ENCODE data around the gene TTYH1. TPM values are rescaled to one million over a fixed set of nuclear protein-coding genes. Genes with fewer than 3 reads are reported as not detected.
"Not testable (repeated sequence)": the region's sequence is repeated elsewhere in the genome, so short reads cannot be mapped to it uniquely, and the experiment has no call there.

TTYH1 gene
- total and polyA plus RNA-seq, 9 of the 15 experiments (the other 6 are each of a cell fraction or from before 2014, with no cell fraction given), result 0.08 TPM; not detected in 8

GRCh38 chr19:54382041-54382440 lies 33.2 kb upstream of the TTYH1 start:
- H3K9me3 ChIP-seq (replicated peaks; ENCODE audit: control insufficient read depth, insufficient read depth, low read depth, low read length); CTCF ChIA-PET (ENCODE audit: low intra/inter-chr PET ratio); DNase-seq (ENCODE audit: extremely low read depth in 1 of 4, low spot score in 3 of 4); in situ Hi-C loops (cut with MboI); H3K4me1 ChIP-seq (replicated peaks in 1 of 2; ENCODE audit: control insufficient read depth in 2 of 2, insufficient read depth in 2 of 2, low read length in 2 of 2); H3K9ac ChIP-seq (ENCODE audit: insufficient read depth in 1 of 2, low read depth in 2 of 2, low read length in 2 of 2); ATAC-seq; H3K4me2 ChIP-seq (ENCODE audit: insufficient read depth, low read length); H3K9me1 ChIP-seq (ENCODE audit: control insufficient read depth, insufficient read depth, low read length); H2AFZ ChIP-seq (ENCODE audit: low read depth, low read length); intact Hi-C loops (cut with micrococcal nuclease); H3K4me3 ChIP-seq; FAIRE-seq; BruUV-seq (replicated peaks); H3K36me3 ChIP-seq (ENCODE audit: control insufficient read depth, insufficient read depth, low read length); POLR2A ChIA-PET; H3K79me2 ChIP-seq (ENCODE audit: control insufficient read depth, insufficient read depth, low read length); H3K27ac ChIP-seq (ENCODE audit: extremely low read depth, low read depth, low read length); H4K20me1 ChIP-seq (replicated peaks; ENCODE audit: control insufficient read depth, insufficient read depth, low read length): not testable (repeated sequence)
- WGBS (ENCODE audit: insufficient coverage, low coverage, missing lambda C conversion rate), result 5% methylated on average over 11 of the region's 13 CpGs
- TF ChIP-seq ZNF384 (IDR thresholded peaks at IDR 0.05; ENCODE audit: low read depth, low read length), result 0 out of 2 replicates have a peak, but pooled peaks have one; percentile 13
- peaks cover 7 to 39% of the 10 kb centered on the region in 2 experiments for H3K27me3 ChIP-seq (ENCODE audit: control insufficient read depth in 2 of 2, insufficient read depth in 2 of 2, low read length in 2 of 2)

DNA sequence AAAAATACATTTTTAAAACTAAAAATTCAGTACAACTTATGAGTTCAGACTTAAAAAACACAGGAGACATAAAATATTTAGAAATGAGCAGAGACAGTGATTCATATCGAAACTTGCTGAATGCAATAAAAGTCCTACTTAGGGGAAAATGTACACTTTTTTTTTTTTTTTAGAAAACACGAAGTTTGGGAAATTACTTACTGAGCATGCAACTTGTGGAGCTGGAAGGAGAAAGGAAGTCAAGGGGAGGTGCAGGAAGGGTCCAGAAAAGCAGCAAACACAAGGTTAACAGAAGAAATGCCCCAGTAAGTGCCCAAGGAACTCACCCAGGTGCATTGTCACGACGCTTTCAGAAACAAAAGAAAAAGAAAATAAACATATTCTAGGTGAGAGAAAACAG lies 31.9 kb upstream of the TTYH1 start:
- Histone ChIP-seq H3K27me3 (ENCODE audit: control insufficient read depth in 2 of 2, insufficient read depth in 2 of 2, low read length in 2 of 2) (peaks cover 13 to 43% of the 10 kb centered on the region in 2 experiments), H3K36me3 (ENCODE audit: control insufficient read depth, insufficient read depth, low read length) (no peaks in the 10 kb centered on the region), H3K27ac (ENCODE audit: extremely low read depth, low read depth, low read length) (no peak overlapping the region), H3K79me2 (ENCODE audit: control insufficient read depth, insufficient read depth, low read length) (no peaks in the 10 kb centered on the region), H2AFZ (ENCODE audit: low read depth, low read length) (no peak overlapping the region), H3K9me1 (ENCODE audit: control insufficient read depth, insufficient read depth, low read length) (no peaks in the 10 kb centered on the region), H4K20me1 (replicated peaks; ENCODE audit: control insufficient read depth, insufficient read depth, low read length) (no peaks in the 10 kb centered on the region), H3K4me1 (replicated peaks in 1 of 2; ENCODE audit: control insufficient read depth in 2 of 2, insufficient read depth in 2 of 2, low read length in 2 of 2) (no peaks in the 10 kb centered on the region), H3K9me3 (replicated peaks; ENCODE audit: control insufficient read depth, insufficient read depth, low read depth, low read length) (no peaks in the 10 kb centered on the region), H3K4me2 (ENCODE audit: insufficient read depth, low read length) (no peak overlapping the region), H3K9ac (ENCODE audit: insufficient read depth in 1 of 2, low read depth in 2 of 2, low read length in 2 of 2) (no peak overlapping the region), H3K4me3 (no peak overlapping the region)
- CTCF ChIA-PET (ENCODE audit: low intra/inter-chr PET ratio), result no interaction called here
- BruUV-seq (replicated peaks), result no TSS peak
- intact Hi-C loops (cut with micrococcal nuclease) (no loop called here), in situ Hi-C loops (cut with MboI) (no loop called here)
- DNase-seq (ENCODE audit: extremely low read depth in 1 of 4, low spot score in 3 of 4) (no peak), ATAC-seq (no peak), FAIRE-seq (no peak)
- POLR2A ChIA-PET, result no interaction called here
- WGBS (ENCODE audit: insufficient coverage, low coverage, missing lambda C conversion rate), result 0% methylated on average over 4 of the region's 4 CpGs
- TF ChIP-seq, protein P1, sequence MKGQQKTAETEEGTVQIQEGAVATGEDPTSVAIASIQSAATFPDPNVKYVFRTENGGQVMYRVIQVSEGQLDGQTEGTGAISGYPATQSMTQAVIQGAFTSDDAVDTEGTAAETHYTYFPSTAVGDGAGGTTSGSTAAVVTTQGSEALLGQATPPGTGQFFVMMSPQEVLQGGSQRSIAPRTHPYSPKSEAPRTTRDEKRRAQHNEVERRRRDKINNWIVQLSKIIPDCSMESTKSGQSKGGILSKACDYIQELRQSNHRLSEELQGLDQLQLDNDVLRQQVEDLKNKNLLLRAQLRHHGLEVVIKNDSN (CRISPR knock-in tag; IDR thresholded peaks at IDR 0.05), result no peak
- TF ChIP-seq TAF1 (IDR thresholded peaks at IDR 0.05; ENCODE audit: control insufficient read depth, extremely low read depth, insufficient read depth, low read length, severe bottlenecking) (no peak), STAG1 (CRISPR knock-in tag; IDR thresholded peaks at IDR 0.05; ENCODE audit: borderline replicate concordance) (no peak), LEF1 (IDR thresholded peaks at IDR 0.05) (no peak), ZNF3 (CRISPR knock-in tag; IDR thresholded peaks at IDR 0.05) (no peak), ZNF696 (CRISPR knock-in tag; conservative IDR thresholded peaks at IDR 0.05) (no peak), SRSF9 (IDR thresholded peaks at IDR 0.05; ENCODE audit: borderline replicate concordance, low read depth, low read length) (no peak), GTF2B (IDR thresholded peaks at IDR 0.05; ENCODE audit: extremely low read depth, insufficient read length) (no peak), FOXK1 (CRISPR knock-in tag; IDR thresholded peaks at IDR 0.05; ENCODE audit: borderline replicate concordance) (no peak), MTA1 (IDR thresholded peaks at IDR 0.05; ENCODE audit: borderline replicate concordance) (no peak), ZNF224 (CRISPR knock-in tag; IDR thresholded peaks at IDR 0.05) (no peak), MYNN (IDR thresholded peaks at IDR 0.05) (no peak), MYNN (CRISPR knock-in tag; IDR thresholded peaks at IDR 0.05) (no peak), ZNF507 (tag; conservative IDR thresholded peaks at IDR 0.05) (no peak)
- TF ChIP-seq, protein P2, sequence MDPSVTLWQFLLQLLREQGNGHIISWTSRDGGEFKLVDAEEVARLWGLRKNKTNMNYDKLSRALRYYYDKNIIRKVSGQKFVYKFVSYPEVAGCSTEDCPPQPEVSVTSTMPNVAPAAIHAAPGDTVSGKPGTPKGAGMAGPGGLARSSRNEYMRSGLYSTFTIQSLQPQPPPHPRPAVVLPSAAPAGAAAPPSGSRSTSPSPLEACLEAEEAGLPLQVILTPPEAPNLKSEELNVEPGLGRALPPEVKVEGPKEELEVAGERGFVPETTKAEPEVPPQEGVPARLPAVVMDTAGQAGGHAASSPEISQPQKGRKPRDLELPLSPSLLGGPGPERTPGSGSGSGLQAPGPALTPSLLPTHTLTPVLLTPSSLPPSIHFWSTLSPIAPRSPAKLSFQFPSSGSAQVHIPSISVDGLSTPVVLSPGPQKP (CRISPR knock-in tag; IDR thresholded peaks at IDR 0.05), result no peak

Data from K562 (cell line).